Measurements from ENCODE around the gene AGPAT4. TPM values are rescaled to one million over a fixed set of nuclear protein-coding genes. Genes with fewer than 3 reads are reported as not detected.

AGPAT4 gene
- total and polyA plus RNA-seq, 2 of the 4 experiments (the other 2 are of a cell fraction), result 3.6 to 3.8 TPM

- WGBS, 2 experiments (ENCODE audit: extremely low coverage in 2 of 2, insufficient read length in 1 of 2), result no CpG with 5 or more reads among the region's 2 CpGs
- TF ChIP-seq CEBPB (IDR thresholded peaks at IDR 0.05; ENCODE audit: low read depth, low read length), result peak; percentile 43; the same call in 1 of the 2 replicates
- TF ChIP-seq USF2 (IDR thresholded peaks at IDR 0.05; ENCODE audit: low read depth, low read length), result no peak
- no peak overlapping the region for H3K14ac ChIP-seq (replicated peaks; ENCODE audit: low read depth, low read length)
- H3K4me1 ChIP-seq (ENCODE audit: control insufficient read depth, insufficient read depth, low read length), result no peaks in the 10 kb centered on the region
- no peak overlapping the region for H2AK5ac ChIP-seq (ENCODE audit: low read depth, low read length)
- ChIA-PET POLR2A (ENCODE audit: unreplicated experiment) (no interaction called here), CTCF (interaction anchor here (0.6 kb wide), 1 partner anchor 194 kb away, joined by 6 read pairs; no protein-coding TSS in a partner anchor)
- no peak overlapping the region for H2BK15ac ChIP-seq (ENCODE audit: low read depth, low read length)
- no peaks in the 10 kb centered on the region for H4K20me1 ChIP-seq (ENCODE audit: insufficient read depth, low read length)
- no peak overlapping the region for H3K4me2 ChIP-seq (ENCODE audit: low read depth, low read length)
- dilution Hi-C loops (cut with HindIII; ENCODE audit: low sequenced_read_pairs, unreplicated experiment), result no loop called here
- no peak overlapping the region for H3K23ac ChIP-seq (ENCODE audit: low read depth, low read length)
- no TSS peak for BruUV-seq (replicated peaks)
- no peak overlapping the region for H2BK5ac ChIP-seq (ENCODE audit: low read depth, low read length, poor library complexity, severe bottlenecking)
- H4K8ac ChIP-seq (ENCODE audit: low read depth in 2 of 2, low read length in 2 of 2), result no peak overlapping the region
- no peak overlapping the region for H3K9ac ChIP-seq (ENCODE audit: low read depth, low read length)
- no peak overlapping the region for H3K27ac ChIP-seq (ENCODE audit: insufficient read depth, low read length)
- no peak overlapping the region for H3K56ac ChIP-seq (ENCODE audit: extremely low read depth, insufficient read depth, low read length)
- H3K9me1 ChIP-seq (ENCODE audit: insufficient read depth, low read length), result no peaks in the 10 kb centered on the region
- no peak overlapping the region for H2AK9ac ChIP-seq (replicated peaks; ENCODE audit: low read depth, low read length, poor library complexity)
- no peak overlapping the region for H3K18ac ChIP-seq (ENCODE audit: low read depth, low read length)
- ATAC-seq (ENCODE audit: low read depth) (no peak), DNase-seq (no peak)
- H3K79me1 ChIP-seq (ENCODE audit: low read depth in 1 of 2, low read length in 2 of 2), result no peaks in the 10 kb centered on the region
- no peak overlapping the region for H2AFZ ChIP-seq (replicated peaks; ENCODE audit: low read length, poor library complexity)
- in situ Hi-C loops (cut with MboI; ENCODE audit: low sequenced_read_pairs), result no loop called here
- no peak overlapping the region for H3K4me3 ChIP-seq (ENCODE audit: insufficient read depth, low read depth, low read length)
- H3K9me3 ChIP-seq (ENCODE audit: control insufficient read depth, insufficient read depth, low read length), result no peaks in the 10 kb centered on the region
- no peak overlapping the region for H4K5ac ChIP-seq (ENCODE audit: low read depth, low read length)
- no peak overlapping the region for H4K91ac ChIP-seq (ENCODE audit: insufficient read depth, low read depth, low read length)
- no peaks in the 10 kb centered on the region for H3K27me3 ChIP-seq (ENCODE audit: control insufficient read depth, insufficient read depth, low read length)
- H2BK20ac ChIP-seq (ENCODE audit: low read depth, low read length), result no peak overlapping the region
- H3K36me3 ChIP-seq (ENCODE audit: control insufficient read depth, insufficient read depth, low read length), result peaks cover 20% of the 10 kb centered on the region
- H3K4ac ChIP-seq (ENCODE audit: low read depth, low read length), result no peak overlapping the region
- intact Hi-C loops (cut with micrococcal nuclease), result no loop called here
- no peak overlapping the region for H2BK120ac ChIP-seq (ENCODE audit: low read depth, low read length)
Measured at GRCh38 chr6:161117942-161118341, 155.9 kb downstream of the AGPAT4 start.
